ENCODE data around the gene ANO10. TPM values are rescaled to one million over a fixed set of nuclear protein-coding genes. Genes with fewer than 3 reads are reported as not detected.
A peak's percentile ranks its signal among the peaks of the same experiment; 100 is the strongest.
"Not testable (repeated sequence)": the region's sequence is repeated elsewhere in the genome, so short reads cannot be mapped to it uniquely, and the experiment has no call there.

The ANO10 gene
- total RNA-seq, 4 donors from 2014 or later = 28.2 to 36.9 (median 31.6) TPM

GRCh38 chr3:43489930-43490329, 131.9 kb downstream of the ANO10 start:
- WGBS = 81% methylated on average over 5 of the region's 5 CpGs
- TF ChIP-seq POLR2A (IDR thresholded peaks at IDR 0.05) = no peak
- no peak for TF ChIP-seq EP300 (IDR thresholded peaks at IDR 0.05)
- TF ChIP-seq POLR2AphosphoS5 (IDR thresholded peaks at IDR 0.05) = no peak

GRCh38 chr3:43485931-43486330, 135.9 kb downstream of the ANO10 start:
- no peak overlapping the region for H3K4me3 ChIP-seq
- H3K4me1 ChIP-seq = no peaks in the 10 kb centered on the region
- 94% methylated on average over 1 of the region's 1 CpG for WGBS
- no peaks in the 10 kb centered on the region for H3K36me3 ChIP-seq
- H3K27ac ChIP-seq = no peak overlapping the region
- H3K27me3 ChIP-seq = no peaks in the 10 kb centered on the region
- no peaks in the 10 kb centered on the region for H3K9me3 ChIP-seq
- DNase-seq (ENCODE audit: low spot score in 2 of 2) = no peak
- TF ChIP-seq, protein P1, sequence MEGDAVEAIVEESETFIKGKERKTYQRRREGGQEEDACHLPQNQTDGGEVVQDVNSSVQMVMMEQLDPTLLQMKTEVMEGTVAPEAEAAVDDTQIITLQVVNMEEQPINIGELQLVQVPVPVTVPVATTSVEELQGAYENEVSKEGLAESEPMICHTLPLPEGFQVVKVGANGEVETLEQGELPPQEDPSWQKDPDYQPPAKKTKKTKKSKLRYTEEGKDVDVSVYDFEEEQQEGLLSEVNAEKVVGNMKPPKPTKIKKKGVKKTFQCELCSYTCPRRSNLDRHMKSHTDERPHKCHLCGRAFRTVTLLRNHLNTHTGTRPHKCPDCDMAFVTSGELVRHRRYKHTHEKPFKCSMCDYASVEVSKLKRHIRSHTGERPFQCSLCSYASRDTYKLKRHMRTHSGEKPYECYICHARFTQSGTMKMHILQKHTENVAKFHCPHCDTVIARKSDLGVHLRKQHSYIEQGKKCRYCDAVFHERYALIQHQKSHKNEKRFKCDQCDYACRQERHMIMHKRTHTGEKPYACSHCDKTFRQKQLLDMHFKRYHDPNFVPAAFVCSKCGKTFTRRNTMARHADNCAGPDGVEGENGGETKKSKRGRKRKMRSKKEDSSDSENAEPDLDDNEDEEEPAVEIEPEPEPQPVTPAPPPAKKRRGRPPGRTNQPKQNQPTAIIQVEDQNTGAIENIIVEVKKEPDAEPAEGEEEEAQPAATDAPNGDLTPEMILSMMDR (IDR thresholded peaks at IDR 0.05) = no peak
- TF ChIP-seq POLR2AphosphoS5 (IDR thresholded peaks at IDR 0.05) (no peak), POLR2A (IDR thresholded peaks at IDR 0.05) (no peak), EP300 (IDR thresholded peaks at IDR 0.05) (no peak)

More at GRCh38 chr3:43489930-43490329, 131.9 kb downstream of the ANO10 start:
- no peaks in the 10 kb centered on the region for H3K4me1 ChIP-seq
- DNase-seq (ENCODE audit: low spot score in 2 of 2) = no peak
- H3K36me3 ChIP-seq = no peaks in the 10 kb centered on the region
- H3K9me3 ChIP-seq = no peaks in the 10 kb centered on the region
- no peak overlapping the region for H3K27ac ChIP-seq
- H3K4me3 ChIP-seq = no peak overlapping the region
- H3K27me3 ChIP-seq = no peaks in the 10 kb centered on the region

- no peak overlapping the region for H3K27ac ChIP-seq
- H3K4me1 ChIP-seq = no peaks in the 10 kb centered on the region
- H3K4me3 ChIP-seq = no peak overlapping the region
- H3K36me3 ChIP-seq = no peaks in the 10 kb centered on the region
- no peaks in the 10 kb centered on the region for H3K9me3 ChIP-seq
- DNase-seq (ENCODE audit: low spot score in 2 of 2) = no peak
- TF ChIP-seq, protein P1 (IDR thresholded peaks at IDR 0.05) = no peak
- TF ChIP-seq POLR2A (IDR thresholded peaks at IDR 0.05) (no peak), EP300 (IDR thresholded peaks at IDR 0.05) (no peak), POLR2AphosphoS5 (IDR thresholded peaks at IDR 0.05) (no peak)
- 95% methylated on average over 27 of the region's 29 CpGs for WGBS
- no peaks in the 10 kb centered on the region for H3K27me3 ChIP-seq
Measured at GRCh38 chr3:43484926-43485488, 136.8 kb downstream of the ANO10 start.

GRCh38 chr3:43481375-43481774, 140.4 kb downstream of the ANO10 start:
- Histone ChIP-seq H3K4me3 (no peak overlapping the region), H3K27me3 (no peaks in the 10 kb centered on the region)
- TF ChIP-seq POLR2AphosphoS5 (IDR thresholded peaks at IDR 0.05) (no peak), POLR2A (IDR thresholded peaks at IDR 0.05) (no peak), EP300 (IDR thresholded peaks at IDR 0.05) (no peak)
- TF ChIP-seq, protein P1 (IDR thresholded peaks at IDR 0.05) = no peak

DNA sequence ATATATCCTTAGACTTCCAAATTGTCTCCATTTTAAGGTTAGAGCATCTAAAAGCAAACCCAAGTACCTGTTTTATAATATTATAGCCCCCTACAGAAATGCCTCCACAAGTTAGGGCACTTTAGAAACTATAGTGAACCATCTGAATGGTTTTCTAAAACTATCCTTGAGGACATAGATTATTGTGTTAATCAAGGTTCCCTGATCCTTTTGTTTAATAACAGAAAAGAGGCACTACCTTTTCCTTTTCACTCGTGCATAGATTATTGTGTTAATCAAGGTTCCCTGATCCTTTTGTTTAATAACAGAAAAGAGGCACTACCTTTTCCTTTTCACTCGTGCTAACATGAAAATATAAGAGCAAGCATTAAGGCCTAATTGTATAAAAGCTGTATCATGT, 143.0 kb downstream of the ANO10 start:
- H3K4me1 ChIP-seq, H3K27ac ChIP-seq: not testable (repeated sequence)

More at GRCh38 chr3:43481375-43481774, 140.4 kb downstream of the ANO10 start:
- Histone ChIP-seq H3K36me3 (no peaks in the 10 kb centered on the region), H3K4me1 (no peaks in the 10 kb centered on the region), H3K9me3 (no peaks in the 10 kb centered on the region), H3K27ac (no peak overlapping the region)
- no peak for DNase-seq (ENCODE audit: low spot score in 2 of 2)

DNA sequence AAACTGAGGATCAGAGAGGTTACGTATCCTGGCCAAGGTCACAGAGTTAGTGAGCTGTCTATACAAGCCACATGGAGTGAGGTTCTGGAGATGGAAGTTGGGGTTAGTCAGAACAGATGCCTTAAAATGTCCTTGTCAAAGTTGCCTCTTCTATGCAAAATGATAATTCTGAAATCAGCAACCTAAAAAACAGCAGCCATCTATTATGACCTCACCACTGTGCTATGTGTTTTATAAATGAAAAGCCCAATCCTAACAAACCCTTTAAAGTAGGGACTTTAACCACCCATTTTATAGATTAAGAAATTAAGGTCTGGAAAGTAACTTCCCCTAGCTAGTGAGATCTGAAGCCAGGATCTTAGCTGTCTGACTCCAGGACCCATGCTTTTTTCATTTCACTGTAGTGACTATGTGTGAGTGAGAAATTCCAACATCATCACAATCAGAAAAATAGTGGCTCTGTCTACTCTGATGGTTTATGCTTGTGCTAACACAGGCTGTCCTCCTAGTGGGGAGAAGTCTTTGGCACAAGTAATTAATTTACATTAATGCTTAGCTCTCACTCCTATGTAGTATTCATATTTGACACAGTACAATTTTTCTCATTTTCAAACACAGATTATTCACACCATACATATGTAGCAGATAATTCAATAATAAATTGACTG, 143.6 kb downstream of the ANO10 start:
- no peak overlapping the region for H3K4me3 ChIP-seq
- no peak for DNase-seq (ENCODE audit: low spot score in 2 of 2)
- WGBS = 79% methylated on average over 1 of the region's 1 CpG
- H3K27me3 ChIP-seq = no peaks in the 10 kb centered on the region
- no peaks in the 10 kb centered on the region for H3K36me3 ChIP-seq
- no peaks in the 10 kb centered on the region for H3K9me3 ChIP-seq
- no peaks in the 10 kb centered on the region for H3K4me1 ChIP-seq
- peak overlapping the region; percentile 20 for H3K27ac ChIP-seq
- TF ChIP-seq POLR2A (IDR thresholded peaks at IDR 0.05) (no peak), EP300 (IDR thresholded peaks at IDR 0.05) (no peak), POLR2AphosphoS5 (IDR thresholded peaks at IDR 0.05) (no peak)
- TF ChIP-seq, protein P1 (IDR thresholded peaks at IDR 0.05) = no peak

More for the DNA sequence above, 143.0 kb downstream of the ANO10 start:
- not testable (repeated sequence) for H3K9me3 ChIP-seq; H3K4me3 ChIP-seq; H3K36me3 ChIP-seq; DNase-seq (ENCODE audit: low spot score in 2 of 2); H3K27me3 ChIP-seq
- WGBS = 76% methylated on average over 2 of the region's 2 CpGs

Data from suprapubic skin (tissue), 4 donors.